Measurements from ENCODE around the gene ATP5F1D. TPM values are rescaled to one million over a fixed set of nuclear protein-coding genes. Genes with fewer than 3 reads are reported as not detected.

Gene ATP5F1D
- total RNA-seq, 1 experiment from 2014 or later = 17.9 TPM

- in situ Hi-C loops (cut with HindIII; ENCODE audit: low pct_unique_long_range_greater_than_20kb, low sequenced_read_pairs) = no loop called here
- DNase-seq (ENCODE audit: low read depth) = peak; percentile 54
Observed at GRCh38 chr19:1261798-1262622, 20.5 kb downstream of the ATP5F1D start.

DNA sequence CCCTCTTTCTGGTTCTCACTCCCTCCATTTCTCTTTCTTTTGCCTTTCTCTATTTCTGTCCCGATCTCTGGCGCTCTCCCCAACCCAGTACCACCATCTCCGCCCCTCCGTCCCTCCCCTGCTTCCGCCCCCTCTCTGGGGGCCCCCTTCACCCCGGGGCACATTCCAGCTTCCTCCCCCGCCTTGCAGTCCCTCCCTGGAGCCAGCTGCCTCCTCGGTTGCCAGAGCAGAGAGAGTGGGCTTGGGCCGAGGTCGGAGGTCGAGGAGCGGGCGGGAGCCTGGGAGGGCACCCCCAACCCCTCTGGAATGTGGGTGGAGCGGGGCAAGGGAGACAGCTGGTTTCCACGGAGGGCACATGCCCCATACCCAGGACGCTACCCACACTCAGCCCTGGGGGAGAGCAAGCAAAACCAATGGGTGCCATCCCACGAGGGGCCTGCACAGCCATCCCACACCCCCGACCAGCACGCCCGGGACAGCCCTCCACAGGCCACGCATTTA, 21.1 kb downstream of the ATP5F1D start:
- in situ Hi-C loops (cut with HindIII; ENCODE audit: low pct_unique_long_range_greater_than_20kb, low sequenced_read_pairs) = no loop called here
- no peak for DNase-seq (ENCODE audit: low read depth)

DNA sequence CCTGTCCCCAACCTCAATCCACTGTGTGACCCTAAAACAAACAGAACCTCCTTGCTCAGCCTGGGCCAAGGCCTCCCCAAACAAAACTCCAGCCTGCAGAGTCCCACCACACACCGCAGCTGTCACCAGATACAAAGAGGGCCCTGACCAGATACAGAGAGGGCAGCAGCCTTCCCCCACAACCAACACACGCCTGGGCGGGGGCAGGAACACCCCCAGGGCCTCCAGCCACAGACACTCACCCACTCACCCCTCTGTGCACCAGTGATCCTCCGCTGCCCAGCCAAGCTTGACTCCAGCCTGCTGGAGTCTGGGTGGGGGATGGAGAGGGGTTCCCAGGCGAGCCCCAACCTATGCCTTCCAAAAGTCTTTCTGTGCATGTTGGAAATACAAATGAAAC, 21.6 kb downstream of the ATP5F1D start:
- in situ Hi-C loops (cut with HindIII; ENCODE audit: low pct_unique_long_range_greater_than_20kb, low sequenced_read_pairs) = no loop called here

DNA sequence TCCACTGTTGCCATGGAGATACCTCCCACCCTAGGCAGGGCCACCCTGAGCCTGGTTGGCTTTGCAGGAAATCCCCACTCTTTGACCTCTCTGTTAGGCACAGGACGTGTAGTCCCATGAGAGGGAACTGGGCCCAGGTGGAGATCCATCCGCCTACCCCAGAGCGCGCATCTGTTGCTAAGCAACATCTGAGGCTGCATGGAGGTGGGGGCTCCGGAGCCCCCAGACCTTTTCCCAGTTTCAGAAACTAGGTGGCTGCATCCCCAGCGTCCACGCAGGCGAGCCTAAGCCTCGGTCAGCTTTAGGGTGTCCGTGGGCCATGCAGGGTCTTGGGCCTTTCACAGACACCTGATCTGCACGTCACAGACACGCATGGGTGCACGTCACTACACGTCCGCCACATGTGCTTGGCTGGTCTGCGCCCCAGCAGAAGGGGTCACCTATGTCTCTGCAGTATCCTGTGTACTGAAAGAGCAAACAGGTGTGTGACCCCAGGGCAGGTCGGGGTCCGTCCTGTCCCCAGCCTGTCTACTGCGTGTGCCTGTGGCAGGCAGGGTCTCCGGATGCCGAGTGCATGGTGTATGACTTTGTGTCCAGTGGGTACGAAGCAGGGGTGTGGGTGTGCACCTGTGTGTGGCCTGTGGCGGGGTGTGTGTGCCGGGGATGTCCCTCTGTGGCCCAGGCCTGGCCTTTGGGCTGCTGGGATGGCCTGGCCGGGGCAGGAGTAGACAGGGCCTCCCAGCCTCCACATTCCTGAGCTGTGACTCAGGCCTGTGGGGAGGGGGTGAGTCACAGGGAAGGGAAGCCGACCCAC, 23.5 kb downstream of the ATP5F1D start:
- in situ Hi-C loops (cut with HindIII; ENCODE audit: low pct_unique_long_range_greater_than_20kb, low sequenced_read_pairs) = no loop called here
- peak; percentile 79 for DNase-seq (ENCODE audit: low read depth)

More for the DNA sequence above, 21.6 kb downstream of the ATP5F1D start:
- DNase-seq (ENCODE audit: low read depth) = no peak

GRCh38 chr19:1265615-1266128, 24.1 kb downstream of the ATP5F1D start:
- peak; percentile 54 for DNase-seq (ENCODE audit: low read depth)
- in situ Hi-C loops (cut with HindIII; ENCODE audit: low pct_unique_long_range_greater_than_20kb, low sequenced_read_pairs) = no loop called here

- in situ Hi-C loops (cut with HindIII; ENCODE audit: low pct_unique_long_range_greater_than_20kb, low sequenced_read_pairs) = no loop called here
Observed at GRCh38 chr19:1266129-1266915, 24.8 kb downstream of the ATP5F1D start.

GRCh38 chr19:1266916-1267476, 25.4 kb downstream of the ATP5F1D start:
- in situ Hi-C loops (cut with HindIII; ENCODE audit: low pct_unique_long_range_greater_than_20kb, low sequenced_read_pairs) = no loop called here
- DNase-seq (ENCODE audit: low read depth) = no peak

More at GRCh38 chr19:1266129-1266915, 24.8 kb downstream of the ATP5F1D start:
- peak; percentile 86 for DNase-seq (ENCODE audit: low read depth)

DNA sequence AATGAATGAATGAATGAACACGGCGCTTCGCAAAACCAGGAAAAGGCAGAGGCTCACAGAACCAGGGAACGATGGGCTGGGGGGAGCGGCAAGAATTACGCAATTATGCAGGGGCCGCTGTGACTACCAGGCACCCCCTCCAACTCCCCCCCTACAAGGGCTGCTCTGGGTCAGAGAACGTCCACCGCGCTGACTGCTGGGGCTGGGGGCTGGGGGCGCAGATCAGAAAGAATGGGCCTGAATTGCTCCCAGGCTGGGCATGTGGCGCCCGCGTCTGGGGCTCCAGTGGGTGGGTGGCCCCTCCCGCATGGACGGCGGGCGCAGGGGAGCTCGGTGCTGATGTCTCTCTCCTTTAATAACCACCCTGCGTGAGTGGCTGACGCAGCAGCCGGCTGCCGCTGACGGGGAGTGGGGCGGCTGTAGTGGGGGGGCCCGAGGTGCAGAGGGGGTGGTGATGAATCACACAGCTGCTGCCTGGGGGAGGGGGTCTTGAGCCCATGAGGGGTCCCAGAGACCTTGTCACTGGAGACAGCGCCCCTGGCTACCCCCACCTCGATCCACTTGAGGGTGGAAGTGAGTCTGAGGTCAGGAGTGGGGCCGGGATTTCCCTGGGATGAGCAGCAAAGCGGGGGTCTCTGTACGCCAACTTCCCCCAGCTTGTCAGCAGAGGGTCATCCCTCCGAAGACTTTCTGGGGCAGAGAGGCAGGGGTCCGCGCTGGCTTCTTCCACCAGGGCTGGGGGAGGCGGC, 26.1 kb downstream of the ATP5F1D start:
- DNase-seq (ENCODE audit: low read depth) = no peak
- in situ Hi-C loops (cut with HindIII; ENCODE audit: low pct_unique_long_range_greater_than_20kb, low sequenced_read_pairs) = no loop called here

GRCh38 chr19:1268226-1269064, 26.9 kb downstream of the ATP5F1D start:
- in situ Hi-C loops (cut with HindIII; ENCODE audit: low pct_unique_long_range_greater_than_20kb, low sequenced_read_pairs) = no loop called here
- DNase-seq (ENCODE audit: low read depth) = no peak

DNA sequence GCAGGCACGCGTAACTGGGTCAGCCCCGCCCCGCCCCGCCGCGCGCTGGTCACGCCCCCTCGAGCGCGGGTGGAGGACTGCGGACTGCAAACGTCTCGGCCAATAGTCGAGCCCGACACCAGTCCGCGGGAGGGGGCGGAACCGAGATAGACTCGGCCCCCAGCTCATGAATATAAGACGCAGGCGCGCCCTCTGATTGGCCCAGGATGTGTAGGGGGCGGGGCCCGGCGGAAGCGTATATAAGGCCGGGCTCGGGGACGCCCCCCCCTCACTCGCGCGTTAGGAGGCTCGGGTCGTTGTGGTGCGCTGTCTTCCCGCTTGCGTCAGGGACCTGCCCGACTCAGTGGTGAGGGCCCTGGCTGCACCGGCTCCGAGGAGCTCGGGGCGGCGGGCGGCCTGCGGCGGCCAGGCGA, 27.5 kb downstream of the ATP5F1D start, which contains the start of gene CIRBP:
CIRBP (plus strand) TSS at position 268 of the 413 bp plus-strand sequence. CDS start 1,602 bp downstream, outside the sequence.
- peak; percentile 95 for DNase-seq (ENCODE audit: low read depth)
- in situ Hi-C loops (cut with HindIII; ENCODE audit: low pct_unique_long_range_greater_than_20kb, low sequenced_read_pairs) = no loop called here

DNA sequence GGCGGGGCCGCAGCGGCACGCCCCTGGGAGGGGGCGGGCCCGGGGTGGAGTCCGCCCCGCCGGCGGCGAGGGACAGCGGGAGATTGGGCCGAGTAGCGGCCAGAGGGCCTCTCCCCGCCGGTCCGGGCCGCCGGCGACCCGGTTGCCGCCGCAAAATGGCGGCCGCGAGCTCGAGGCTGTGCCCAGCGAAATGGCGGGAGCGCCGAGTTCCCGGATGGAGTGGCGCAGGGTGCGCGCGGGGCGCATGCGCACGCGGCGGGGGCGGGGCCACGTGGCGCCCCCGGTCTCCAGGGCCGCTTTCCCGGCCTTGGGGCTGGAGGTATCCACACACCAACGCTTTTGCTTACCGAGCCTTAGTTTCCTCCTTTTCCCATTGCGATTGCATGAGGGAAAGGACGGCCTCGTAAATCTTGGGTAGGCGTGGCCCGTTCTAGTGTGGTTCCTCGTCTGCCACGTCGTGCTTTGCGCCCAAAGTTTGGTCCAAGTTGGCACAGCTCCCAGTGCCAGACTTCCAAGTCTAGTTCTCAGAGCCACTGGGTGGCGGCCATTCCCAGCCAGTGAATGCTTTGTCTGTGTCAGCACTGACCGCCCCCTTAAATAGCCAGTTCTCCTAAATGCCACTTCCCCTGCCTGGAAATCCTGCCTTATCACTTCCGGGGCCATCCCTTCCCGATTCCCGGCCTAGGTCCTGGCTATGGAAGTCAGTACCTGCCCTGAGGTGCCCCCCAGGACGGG, 28.1 kb downstream of the ATP5F1D start:
- peak; percentile 78 for DNase-seq (ENCODE audit: low read depth)
- in situ Hi-C loops (cut with HindIII; ENCODE audit: low pct_unique_long_range_greater_than_20kb, low sequenced_read_pairs) = no loop called here

- no peak for DNase-seq (ENCODE audit: low read depth)
- in situ Hi-C loops (cut with HindIII; ENCODE audit: low pct_unique_long_range_greater_than_20kb, low sequenced_read_pairs) = no loop called here
Observed at GRCh38 chr19:1270213-1270853, 28.8 kb downstream of the ATP5F1D start.

DNA sequence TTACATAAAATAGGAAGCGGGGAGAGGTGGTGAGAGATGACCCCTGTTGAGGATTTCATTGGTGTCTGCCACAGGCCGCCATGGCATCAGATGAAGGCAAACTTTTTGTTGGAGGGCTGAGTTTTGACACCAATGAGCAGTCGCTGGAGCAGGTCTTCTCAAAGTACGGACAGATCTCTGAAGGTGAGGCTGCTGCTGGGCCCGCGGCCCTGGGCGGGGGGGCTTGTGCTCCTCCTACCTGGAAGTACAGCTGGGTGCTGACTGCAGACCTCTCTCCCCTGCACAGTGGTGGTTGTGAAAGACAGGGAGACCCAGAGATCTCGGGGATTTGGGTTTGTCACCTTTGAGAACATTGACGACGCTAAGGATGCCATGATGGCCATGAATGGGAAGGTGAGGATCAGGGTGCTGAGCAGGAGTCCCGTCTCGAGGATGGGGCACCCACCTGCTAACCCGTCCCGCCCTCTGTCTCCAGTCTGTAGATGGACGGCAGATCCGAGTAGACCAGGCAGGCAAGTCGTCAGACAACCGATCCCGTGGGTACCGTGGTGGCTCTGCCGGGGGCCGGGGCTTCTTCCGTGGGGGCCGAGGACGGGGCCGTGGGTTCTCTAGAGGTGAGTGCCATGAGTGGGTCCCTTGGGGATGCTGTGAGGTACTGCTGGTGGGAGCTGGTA, 29.4 kb downstream of the ATP5F1D start:
- no peak for DNase-seq (ENCODE audit: low read depth)
- in situ Hi-C loops (cut with HindIII; ENCODE audit: low pct_unique_long_range_greater_than_20kb, low sequenced_read_pairs) = no loop called here

GRCh38 chr19:1271528-1272422, 30.2 kb downstream of the ATP5F1D start:
- in situ Hi-C loops (cut with HindIII; ENCODE audit: low pct_unique_long_range_greater_than_20kb, low sequenced_read_pairs) = no loop called here
- DNase-seq (ENCODE audit: low read depth) = no peak
